Epithelial cell of proximal tubule (primary cell): ENCODE results near the gene TMEM258. TPM values are rescaled to one million over a fixed set of nuclear protein-coding genes. Genes with fewer than 3 reads are reported as not detected.

Experiments
- DNase-seq: peaks from one replicate; pipeline ENCODE4 v3.0.0-alpha.2; 2011; ENCODE audit warnings: low read depth
- H3K4me3 ChIP-seq: 2 replicates; pipeline ENCODE4 v1.5.1; 2011; ENCODE audit warnings: low read depth, mild to moderate bottlenecking, low read length
- CTCF ChIP-seq: conservative IDR thresholded peaks from 2 replicates; pipeline ENCODE4 v1.5.1; 2012; ENCODE audit warnings: low read depth, mild to moderate bottlenecking, low read length
- total RNA-seq: library from RNA; depleted of rRNA; stranded (reverse); fragments of >200 nt; gene quantifications from 2 replicates; pipeline ENCODE4 v1.2.3, GENCODE V29; 2015

The TMEM258 gene
- total RNA-seq, 1 donor from 2014 or later, result 95.1 TPM

GRCh38 chr11:61814247-61814957, 22.0 kb upstream of the TMEM258 start:
- H3K4me3 ChIP-seq, result peak overlapping the region; percentile 91
- TF ChIP-seq CTCF, result no peak
- no peak for DNase-seq

- no peak for DNase-seq
- H3K4me3 ChIP-seq, result no peak overlapping the region
- TF ChIP-seq CTCF, result no peak
Measured at GRCh38 chr11:61812736-61813411, 20.5 kb upstream of the TMEM258 start.

GRCh38 chr11:61811831-61812230, 19.4 kb upstream of the TMEM258 start:
- TF ChIP-seq CTCF, result no peak
- no peak overlapping the region for H3K4me3 ChIP-seq
- no peak for DNase-seq

- TF ChIP-seq CTCF, result no peak
- no peak overlapping the region for H3K4me3 ChIP-seq
- no peak for DNase-seq
Measured at GRCh38 chr11:61810671-61811175, 18.3 kb upstream of the TMEM258 start.

GRCh38 chr11:61806785-61807184, 14.4 kb upstream of the TMEM258 start:
- no peak for TF ChIP-seq CTCF
- DNase-seq, result no peak
- no peak overlapping the region for H3K4me3 ChIP-seq

- TF ChIP-seq CTCF, result no peak
- DNase-seq, result no peak
- no peak overlapping the region for H3K4me3 ChIP-seq
Measured at GRCh38 chr11:61805146-61805545, 12.7 kb upstream of the TMEM258 start.
